DMS114 treated with DMSO at 0.1 percent for 48 hours (cell line): ENCODE data around the gene NR4A1.
"Not testable (repeated sequence)": the region's sequence is repeated elsewhere in the genome, so short reads cannot be mapped to it uniquely, and the experiment has no call there.

ENCODE experiments used
- DNase-seq: peaks from one replicate; lab custom pipeline; 2025; ENCODE audit not compliant: unreplicated experiment; lab: John Stamatoyannopoulos, UW

The NR4A1 gene

GRCh38 chr12:52093346-52093745 is 42.1 kb downstream of the NR4A1 start:
- no peak for DNase-seq

GRCh38 chr12:52096332-52097044 is 45.2 kb downstream of the NR4A1 start:
- no peak for DNase-seq

- DNase-seq = no peak
Measured at GRCh38 chr12:52097045-52097666, 45.9 kb downstream of the NR4A1 start.

- not testable (repeated sequence) for DNase-seq
Measured at GRCh38 chr12:52104431-52105089, 53.3 kb downstream of the NR4A1 start.
